Psoas muscle (tissue), 8 donors: Measurements from ENCODE around the gene FOXL1. TPM values are rescaled to one million over a fixed set of nuclear protein-coding genes. Genes with fewer than 3 reads are reported as not detected.
"Not testable (repeated sequence)": the region's sequence is repeated elsewhere in the genome, so short reads cannot be mapped to it uniquely, and the experiment has no call there.

Source experiments
- ATAC-seq, 4 donors: fragments of 200-7000 bp; cut with Tn5 transposase; one replicate each; pipeline ENCODE4 v1.9.1; 2020; ENCODE audit warnings: moderate library complexity in 3 of 4, mild to moderate bottlenecking in 2 of 4
- DNase-seq, 2 donors: peaks; one replicate each; pipeline ENCODE4 v3.0.0-alpha.2; 2020
- H3K27ac ChIP-seq: fragments of 200-600 bp; one replicate; pipeline ENCODE4 v1.8.0; 2022
- H3K27me3 ChIP-seq, 3 donors: fragments of 200-600 bp in 1 of 3; one replicate each; pipeline versions ENCODE4 v1.6.1 to v1.8.0; 2013 to 2022; ENCODE audit warnings: low read length in 2 of 3, mild to moderate bottlenecking in 2 of 3, moderate library complexity in 1 of 3; ENCODE audit not compliant: insufficient read depth in 3 of 3
- H3K36me3 ChIP-seq, 2 donors: fragments of 200-600 bp in 1 of 2; one replicate each; pipeline versions ENCODE4 v1.6.1 to v1.8.0; 2013 to 2022; ENCODE audit warnings: low read depth in 1 of 2, mild to moderate bottlenecking in 1 of 2, moderate library complexity in 1 of 2; ENCODE audit not compliant: insufficient read depth in 1 of 2
- H3K4me1 ChIP-seq: fragments of 200-600 bp; one replicate; pipeline ENCODE4 v1.8.0; 2022
- H3K4me3 ChIP-seq: fragments of 200-600 bp; one replicate; pipeline ENCODE4 v1.8.0; 2022; ENCODE audit warnings: mild to moderate bottlenecking
- H3K9me3 ChIP-seq: fragments of 200-600 bp; one replicate; pipeline ENCODE4 v1.8.0; 2022
- whole genome bisulfite sequencing, 3 donors: extraction: QIAGEN DNeasy Blood & Tissue Kit; methylation state at CpG; one replicate each; pipeline versions ENCODE4 v1.1.6 to v1.1.7; 2013; 5-methylcytosine and 5-hydroxymethylcytosine counted together
- intact Hi-C, 2 donors: fragments of 100-400 bp; cut with DNase I; formaldehyde crosslinking; loops; one replicate each; pipeline versions ENCODE4 v1.11.0 to v1.14.2; 2022
- polyA plus RNA-seq, 3 donors: library from polyadenylated mRNA; stranded (reverse); fragments of 200-250 nt; gene quantifications; one replicate each; pipeline ENCODE4 v1.2.3, GENCODE V29; 2013
- total RNA-seq, 4 donors: library from RNA; stranded (reverse); fragmentation: NEBNext Ultra II Directional in 2 of 4; extraction: Animal tissue kit (Norgen Biotek cat#: 25700) in 2 of 4; gene quantifications; one replicate each; pipeline versions ENCODE4 v1.2.1 to v1.2.4, GENCODE V29; 2021 to 2023
- TF ChIP-seq, protein P1 (sequence below): fragments of 200-600 bp; IDR thresholded peaks from one replicate; pipeline ENCODE4 v1.8.0; 2022; ENCODE audit warnings: antibody characterized with exemption
- donor health status: healthy with polysubstance abuse.
- donor health status: DM: no; HTN: no; CAD: no; lungs with moderate emphysema.
- donor health status: Bipolar disorder and iron deficiency.
- donor health status: healthy.
- donor health status: DM: yes; HTN: yes; CAD: no.
- donor health status: DM: no; HTN: no; CAD: no.
- donor health status: DM: no; HTN: no; CAD: no.
- donor health status: DM: yes; HTN: yes; CAD: no.

FOXL1 gene
- total and polyA plus RNA-seq, 7 donors: 0.12 to 1.3 (median 0.22) TPM

DNA sequence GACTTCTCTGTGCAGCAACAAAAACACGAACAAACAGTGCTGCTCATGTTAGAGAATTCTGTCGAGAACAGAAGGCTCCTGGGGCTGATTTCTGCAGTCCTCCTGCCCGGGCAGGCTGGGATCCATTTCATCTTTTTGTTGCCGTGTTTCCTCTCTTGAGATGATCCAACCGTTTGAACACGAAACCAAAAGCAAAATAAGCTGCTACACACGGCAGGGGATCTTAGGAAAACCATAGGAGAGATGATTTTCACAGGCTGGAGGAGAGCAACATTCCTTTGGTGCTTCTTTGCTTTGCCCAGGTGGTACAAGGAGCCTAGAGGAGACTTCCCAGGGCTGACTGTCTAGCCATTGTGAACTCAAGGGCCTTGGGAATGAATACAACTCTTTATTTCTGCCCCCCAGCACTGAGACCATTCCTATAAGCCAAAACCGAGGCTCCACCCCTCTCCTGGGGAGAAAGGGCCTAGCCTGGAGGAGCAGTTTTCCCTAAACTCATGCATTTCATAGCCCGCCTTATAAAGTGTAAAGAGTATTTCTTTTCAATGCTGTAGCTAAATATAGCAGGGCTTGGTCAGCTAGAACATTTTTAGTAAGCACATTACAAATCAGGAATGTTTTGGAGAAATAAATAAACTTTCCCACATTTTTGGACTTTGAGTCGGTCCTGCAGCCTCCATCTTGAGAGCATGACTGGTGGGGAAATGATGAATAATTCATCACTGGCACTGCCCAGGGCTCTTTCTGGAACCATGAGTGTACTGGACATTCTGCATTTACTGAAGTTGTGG is 7.7 kb downstream of the FOXL1 start:
- intact Hi-C loops: loop anchor here in 1 of 2 donors (2.0 kb wide), 1 partner anchor 57 kb away; no protein-coding TSS in a partner anchor
- no peak for ATAC-seq

DNA sequence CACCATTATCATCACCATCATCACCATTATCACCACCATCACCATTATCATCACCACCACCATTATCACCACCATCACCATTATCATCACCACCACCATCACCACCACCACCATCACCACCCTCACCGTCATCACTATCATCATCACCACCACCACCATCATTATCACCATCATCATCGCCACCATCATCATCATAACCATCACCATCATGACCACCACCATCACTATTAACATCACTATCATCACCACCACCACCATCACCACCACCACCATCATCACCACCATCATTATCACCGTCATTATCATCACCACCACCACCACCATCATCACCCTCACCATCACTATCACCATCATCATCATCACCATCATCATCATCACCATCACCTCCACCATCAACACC is 9.1 kb downstream of the FOXL1 start:
- Histone ChIP-seq H3K27me3 (peaks cover 0 to 45% (median 3%) of the 10 kb centered on the region in 3 donors), H3K4me1 (no peaks in the 10 kb centered on the region), H3K27ac (no peak overlapping the region), H3K36me3 (no peaks in the 10 kb centered on the region), H3K4me3 (no peak overlapping the region), H3K9me3 (no peaks in the 10 kb centered on the region)
- ATAC-seq (no peak), DNase-seq (no peak)
- intact Hi-C loops: loop anchor here in 1 of 2 donors (2.0 kb wide), 1 partner anchor 55 kb away; no protein-coding TSS in a partner anchor
- TF ChIP-seq, protein P1, sequence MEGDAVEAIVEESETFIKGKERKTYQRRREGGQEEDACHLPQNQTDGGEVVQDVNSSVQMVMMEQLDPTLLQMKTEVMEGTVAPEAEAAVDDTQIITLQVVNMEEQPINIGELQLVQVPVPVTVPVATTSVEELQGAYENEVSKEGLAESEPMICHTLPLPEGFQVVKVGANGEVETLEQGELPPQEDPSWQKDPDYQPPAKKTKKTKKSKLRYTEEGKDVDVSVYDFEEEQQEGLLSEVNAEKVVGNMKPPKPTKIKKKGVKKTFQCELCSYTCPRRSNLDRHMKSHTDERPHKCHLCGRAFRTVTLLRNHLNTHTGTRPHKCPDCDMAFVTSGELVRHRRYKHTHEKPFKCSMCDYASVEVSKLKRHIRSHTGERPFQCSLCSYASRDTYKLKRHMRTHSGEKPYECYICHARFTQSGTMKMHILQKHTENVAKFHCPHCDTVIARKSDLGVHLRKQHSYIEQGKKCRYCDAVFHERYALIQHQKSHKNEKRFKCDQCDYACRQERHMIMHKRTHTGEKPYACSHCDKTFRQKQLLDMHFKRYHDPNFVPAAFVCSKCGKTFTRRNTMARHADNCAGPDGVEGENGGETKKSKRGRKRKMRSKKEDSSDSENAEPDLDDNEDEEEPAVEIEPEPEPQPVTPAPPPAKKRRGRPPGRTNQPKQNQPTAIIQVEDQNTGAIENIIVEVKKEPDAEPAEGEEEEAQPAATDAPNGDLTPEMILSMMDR: no peak
- WGBS, 3 donors: 88 to 93% (median 91%) methylated on average over 3 of the region's 3 CpGs

More for the DNA sequence above, 7.7 kb downstream of the FOXL1 start:
- Histone ChIP-seq H3K27ac (peak overlapping the region; percentile 36), H3K36me3 (no peaks in the 10 kb centered on the region), H3K27me3 (peaks cover 0 to 43% (median 1%) of the 10 kb centered on the region in 3 donors), H3K4me1 (no peaks in the 10 kb centered on the region), H3K4me3 (no peak overlapping the region), H3K9me3 (no peaks in the 10 kb centered on the region)
- 51 to 58% (median 55%) methylated on average over 10 of the region's 10 CpGs for WGBS, 3 donors
- DNase-seq: no peak
- TF ChIP-seq, protein P1: no peak

DNA sequence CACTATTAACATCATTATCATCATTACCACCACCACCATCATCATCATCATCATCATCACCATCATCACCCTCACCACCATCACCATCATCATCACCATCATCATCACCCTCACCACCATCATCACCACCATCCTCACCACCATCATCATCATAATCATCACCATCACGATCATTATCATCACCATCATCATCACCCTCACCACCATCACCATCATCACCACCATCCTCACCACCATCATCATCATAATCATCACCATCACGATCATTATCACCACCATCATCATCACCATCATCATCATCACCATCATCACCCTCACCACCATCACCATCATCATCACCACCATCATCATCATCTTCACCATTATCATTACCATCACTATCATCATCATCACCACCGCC is 9.6 kb downstream of the FOXL1 start:
- not testable (repeated sequence) for H3K36me3 ChIP-seq, DNase-seq, ATAC-seq, H3K27ac ChIP-seq, H3K9me3 ChIP-seq, H3K4me1 ChIP-seq, H3K4me3 ChIP-seq
- WGBS, 3 donors: 94 to 98% (median 96%) methylated on average over 3 of the region's 3 CpGs
- intact Hi-C loops: loop anchor here in 1 of 2 donors (2.0 kb wide), 1 partner anchor 55 kb away; no protein-coding TSS in a partner anchor
- peaks cover 0 to 45% (median 6%) of the 10 kb centered on the region in 3 donors for H3K27me3 ChIP-seq

DNA sequence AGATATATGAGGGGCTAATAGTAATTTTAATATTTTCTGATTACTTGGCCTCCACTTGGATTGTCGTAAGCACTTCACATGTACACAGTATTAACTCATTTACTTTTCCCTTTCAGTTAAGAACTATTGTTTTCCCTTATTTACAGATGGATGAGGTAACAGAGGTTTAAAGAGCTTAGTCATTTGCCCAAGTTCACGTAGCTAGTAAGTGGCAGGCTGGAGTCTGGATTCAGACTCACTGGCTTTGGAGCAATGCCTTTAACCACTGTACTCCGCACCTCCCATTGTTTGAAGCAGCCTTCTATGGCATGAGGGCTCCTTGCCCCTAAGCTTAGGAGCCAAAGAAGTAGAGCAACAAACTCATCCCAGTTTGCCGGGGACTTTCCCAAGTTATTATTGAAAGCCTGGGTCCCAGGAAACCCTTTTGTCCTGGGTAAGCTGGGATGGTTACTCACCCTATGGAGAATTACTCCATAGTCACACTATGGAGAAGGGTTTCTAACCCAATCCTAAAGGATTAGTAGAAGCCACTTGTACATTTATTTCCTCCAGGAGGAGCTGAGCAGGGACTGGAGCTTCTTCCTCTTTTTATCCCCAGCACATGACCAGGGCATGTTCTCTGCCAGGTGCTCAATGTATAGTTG is 12.3 kb downstream of the FOXL1 start:
- Histone ChIP-seq H3K4me3 (no peak overlapping the region), H3K27me3 (peaks cover 0 to 63% (median 20%) of the 10 kb centered on the region in 3 donors), H3K9me3 (no peaks in the 10 kb centered on the region), H3K27ac (no peak overlapping the region), H3K36me3 (no peaks in the 10 kb centered on the region), H3K4me1 (no peaks in the 10 kb centered on the region)
- intact Hi-C loops: no loop called here
- ATAC-seq (no peak), DNase-seq (no peak)
- TF ChIP-seq, protein P1: no peak
- 86 to 89% (median 87%) methylated on average over 4 of the region's 4 CpGs for WGBS, 3 donors

DNA sequence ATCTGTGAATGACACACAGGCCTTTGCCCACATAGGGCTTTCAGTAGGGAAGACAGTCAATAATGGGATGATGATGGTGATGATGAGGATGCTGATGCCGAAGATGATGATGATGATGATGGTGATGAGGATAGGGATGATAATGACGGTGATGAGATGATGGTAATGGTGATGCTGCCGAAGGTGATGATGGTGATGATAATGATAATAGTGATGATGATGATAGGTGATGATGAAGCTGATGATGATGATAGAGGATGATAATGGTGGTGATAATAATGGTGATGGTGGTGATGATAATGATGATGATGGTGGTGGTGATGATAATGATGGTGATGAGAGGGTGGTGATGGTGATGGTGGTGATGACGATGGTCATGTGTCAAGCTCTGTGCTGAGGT is 12.9 kb downstream of the FOXL1 start:
- H3K27me3 ChIP-seq: peaks cover 0 to 68% (median 20%) of the 10 kb centered on the region in 3 donors
- DNase-seq (no peak), ATAC-seq (no peak)
- no peaks in the 10 kb centered on the region for H3K36me3 ChIP-seq
- H3K27ac ChIP-seq: no peak overlapping the region
- no peaks in the 10 kb centered on the region for H3K4me1 ChIP-seq
- TF ChIP-seq, protein P1: no peak
- intact Hi-C loops: no loop called here
- WGBS, 3 donors: 79 to 89% (median 86%) methylated on average over 4 of the region's 4 CpGs
- H3K9me3 ChIP-seq: no peaks in the 10 kb centered on the region
- H3K4me3 ChIP-seq: no peak overlapping the region
